Mucosa of descending colon (tissue), 3 donors: Measurements from ENCODE around the gene MFSD6. TPM values are rescaled to one million over a fixed set of nuclear protein-coding genes. Genes with fewer than 3 reads are reported as not detected.

Source experiments
- ATAC-seq: fragments of 200-7000 bp; cut with Tn5 transposase; one replicate; pipeline ENCODE4 v1.9.1; 2020; ENCODE audit warnings: mild to moderate bottlenecking, moderate library complexity
- DNase-seq, 3 donors: peaks; one replicate each; pipeline ENCODE4 v3.0.0-alpha.2; 2020
- H3K36me3 ChIP-seq: fragments of 200-600 bp; one replicate; pipeline ENCODE4 v1.8.0; 2021; ENCODE audit warnings: low read depth, mild to moderate bottlenecking
- H3K4me1 ChIP-seq: fragments of 200-600 bp; one replicate; pipeline ENCODE4 v1.8.0; 2021; ENCODE audit warnings: low read depth, mild to moderate bottlenecking
- H3K4me3 ChIP-seq: fragments of 200-600 bp; one replicate; pipeline ENCODE4 v1.8.0; 2021; ENCODE audit warnings: mild to moderate bottlenecking
- H3K9me3 ChIP-seq: fragments of 200-600 bp; one replicate; pipeline ENCODE4 v1.8.0; 2021; ENCODE audit warnings: mild to moderate bottlenecking
- intact Hi-C, 2 donors: fragments of 100-400 bp; cut with DNase I in 1 of 2; cut with micrococcal nuclease in 1 of 2; formaldehyde crosslinking; loops; one replicate each; pipeline versions ENCODE4 v1.11.0 to v1.11.1; 2022; cut with DNase I, micrococcal nuclease
- total RNA-seq, 3 donors: library from RNA; stranded (reverse); fragmentation: NEBNext Ultra II Directional in 2 of 3; extraction: Animal tissue kit (Norgen Biotek cat#: 25700) in 2 of 3; gene quantifications; one replicate each; pipeline versions ENCODE4 v1.2.1 to v1.2.4, GENCODE V29; 2021 to 2023
- TF ChIP-seq, protein P1 (sequence below): fragments of 200-600 bp; IDR thresholded peaks from one replicate; pipeline ENCODE4 v1.8.0; 2022; ENCODE audit warnings: antibody characterized with exemption, mild to moderate bottlenecking
- donor health status: DM: no; HTN: no; CAD: no; lungs with moderate emphysema.
- donor health status: DM: no; HTN: no; CAD: no.
- donor health status: DM: no; HTN: yes; CAD: no.

The MFSD6 gene
- total RNA-seq, 3 donors from 2014 or later, result 58.4 to 73.2 (median 64.1) TPM

- no peak for ATAC-seq
- no peaks in the 10 kb centered on the region for H3K4me1 ChIP-seq
- no peaks in the 10 kb centered on the region for H3K36me3 ChIP-seq
- intact Hi-C loops, result no loop called here
- TF ChIP-seq, protein P1, sequence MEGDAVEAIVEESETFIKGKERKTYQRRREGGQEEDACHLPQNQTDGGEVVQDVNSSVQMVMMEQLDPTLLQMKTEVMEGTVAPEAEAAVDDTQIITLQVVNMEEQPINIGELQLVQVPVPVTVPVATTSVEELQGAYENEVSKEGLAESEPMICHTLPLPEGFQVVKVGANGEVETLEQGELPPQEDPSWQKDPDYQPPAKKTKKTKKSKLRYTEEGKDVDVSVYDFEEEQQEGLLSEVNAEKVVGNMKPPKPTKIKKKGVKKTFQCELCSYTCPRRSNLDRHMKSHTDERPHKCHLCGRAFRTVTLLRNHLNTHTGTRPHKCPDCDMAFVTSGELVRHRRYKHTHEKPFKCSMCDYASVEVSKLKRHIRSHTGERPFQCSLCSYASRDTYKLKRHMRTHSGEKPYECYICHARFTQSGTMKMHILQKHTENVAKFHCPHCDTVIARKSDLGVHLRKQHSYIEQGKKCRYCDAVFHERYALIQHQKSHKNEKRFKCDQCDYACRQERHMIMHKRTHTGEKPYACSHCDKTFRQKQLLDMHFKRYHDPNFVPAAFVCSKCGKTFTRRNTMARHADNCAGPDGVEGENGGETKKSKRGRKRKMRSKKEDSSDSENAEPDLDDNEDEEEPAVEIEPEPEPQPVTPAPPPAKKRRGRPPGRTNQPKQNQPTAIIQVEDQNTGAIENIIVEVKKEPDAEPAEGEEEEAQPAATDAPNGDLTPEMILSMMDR, result no peak
- no peak overlapping the region for H3K4me3 ChIP-seq
- no peak for DNase-seq
- no peaks in the 10 kb centered on the region for H3K9me3 ChIP-seq
Observed at GRCh38 chr2:190452433-190452832, 44.3 kb downstream of the MFSD6 start.

DNA sequence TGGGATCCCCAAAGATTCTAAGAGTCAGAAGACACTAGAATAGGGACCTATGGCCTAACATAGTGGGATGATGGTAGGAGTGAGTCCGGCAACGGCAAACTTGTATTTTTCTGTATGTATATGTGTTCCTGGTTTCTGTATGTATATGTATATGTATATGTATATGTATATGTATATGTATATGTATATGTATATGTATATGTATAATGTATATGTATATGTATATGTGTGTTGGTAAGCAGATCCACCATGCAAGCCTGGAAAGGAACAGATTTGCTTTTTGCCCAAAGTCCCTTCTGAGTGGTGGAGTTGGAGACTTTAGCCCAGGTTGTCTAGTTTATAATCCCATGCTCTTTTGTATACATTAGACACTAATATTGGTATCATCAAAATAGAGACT, 46.6 kb downstream of the MFSD6 start:
- no peak overlapping the region for H3K4me3 ChIP-seq
- no peak for DNase-seq
- H3K9me3 ChIP-seq, result no peaks in the 10 kb centered on the region
- intact Hi-C loops, result no loop called here
- TF ChIP-seq, protein P1, result no peak
- H3K4me1 ChIP-seq, result no peaks in the 10 kb centered on the region
- ATAC-seq, result no peak
- H3K36me3 ChIP-seq, result no peaks in the 10 kb centered on the region

- Histone ChIP-seq H3K4me1 (no peaks in the 10 kb centered on the region), H3K36me3 (no peaks in the 10 kb centered on the region), H3K4me3 (no peak overlapping the region), H3K9me3 (no peaks in the 10 kb centered on the region)
- no peak for DNase-seq
- TF ChIP-seq, protein P1, result no peak
- ATAC-seq, result no peak
- intact Hi-C loops, result no loop called here
Observed at GRCh38 chr2:190455358-190456095, 47.4 kb downstream of the MFSD6 start.

DNA sequence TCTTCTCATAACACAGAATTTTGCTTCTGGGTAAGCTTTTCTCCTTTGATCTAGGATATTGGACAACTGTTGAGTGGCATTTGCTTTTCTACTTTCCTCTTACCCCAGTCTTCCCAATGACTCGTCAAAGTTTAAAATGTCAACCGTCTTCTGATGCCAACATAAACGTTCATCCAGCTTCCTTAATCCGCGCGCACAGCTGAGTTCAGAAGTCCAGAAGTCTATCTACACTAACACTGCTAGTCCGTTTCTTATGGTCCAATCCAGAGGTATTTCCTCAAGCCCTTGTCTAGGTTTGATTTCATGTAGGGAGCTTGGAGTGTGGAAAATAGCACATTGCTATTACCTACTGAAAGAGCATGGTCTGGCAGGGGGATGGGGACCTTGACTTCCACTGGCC, 48.7 kb downstream of the MFSD6 start:
- no peak overlapping the region for H3K4me3 ChIP-seq
- no peaks in the 10 kb centered on the region for H3K9me3 ChIP-seq
- TF ChIP-seq, protein P1, result no peak
- H3K4me1 ChIP-seq, result no peaks in the 10 kb centered on the region
- DNase-seq, result no peak
- ATAC-seq, result peak; percentile 61
- H3K36me3 ChIP-seq, result no peaks in the 10 kb centered on the region
- intact Hi-C loops, result no loop called here

DNA sequence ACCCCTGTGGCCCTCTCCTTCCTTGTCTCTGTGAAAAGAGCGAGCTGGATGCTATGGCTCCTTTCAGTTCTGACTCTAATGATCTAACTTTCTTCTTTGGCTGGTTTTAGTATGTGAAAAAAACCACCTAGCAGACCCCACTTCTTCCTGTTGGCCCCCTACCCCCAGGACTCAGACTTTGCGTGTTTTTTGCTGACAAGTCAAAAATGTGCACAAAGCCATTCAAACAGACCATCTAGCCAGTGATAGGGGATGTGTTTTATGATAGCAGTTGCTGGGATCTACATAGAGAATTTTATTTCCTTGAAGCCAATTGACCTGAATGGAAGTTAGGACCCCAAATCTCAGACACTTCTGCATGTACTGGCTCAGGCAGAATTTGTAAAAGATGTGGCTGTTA, 49.1 kb downstream of the MFSD6 start:
- Histone ChIP-seq H3K9me3 (no peaks in the 10 kb centered on the region), H3K4me3 (no peak overlapping the region), H3K4me1 (no peaks in the 10 kb centered on the region), H3K36me3 (no peaks in the 10 kb centered on the region)
- ATAC-seq (no peak), DNase-seq (no peak)
- TF ChIP-seq, protein P1, result no peak
- intact Hi-C loops, result no loop called here
